ENCODE measurements around the gene IKZF4.

IKZF4 gene

DNA sequence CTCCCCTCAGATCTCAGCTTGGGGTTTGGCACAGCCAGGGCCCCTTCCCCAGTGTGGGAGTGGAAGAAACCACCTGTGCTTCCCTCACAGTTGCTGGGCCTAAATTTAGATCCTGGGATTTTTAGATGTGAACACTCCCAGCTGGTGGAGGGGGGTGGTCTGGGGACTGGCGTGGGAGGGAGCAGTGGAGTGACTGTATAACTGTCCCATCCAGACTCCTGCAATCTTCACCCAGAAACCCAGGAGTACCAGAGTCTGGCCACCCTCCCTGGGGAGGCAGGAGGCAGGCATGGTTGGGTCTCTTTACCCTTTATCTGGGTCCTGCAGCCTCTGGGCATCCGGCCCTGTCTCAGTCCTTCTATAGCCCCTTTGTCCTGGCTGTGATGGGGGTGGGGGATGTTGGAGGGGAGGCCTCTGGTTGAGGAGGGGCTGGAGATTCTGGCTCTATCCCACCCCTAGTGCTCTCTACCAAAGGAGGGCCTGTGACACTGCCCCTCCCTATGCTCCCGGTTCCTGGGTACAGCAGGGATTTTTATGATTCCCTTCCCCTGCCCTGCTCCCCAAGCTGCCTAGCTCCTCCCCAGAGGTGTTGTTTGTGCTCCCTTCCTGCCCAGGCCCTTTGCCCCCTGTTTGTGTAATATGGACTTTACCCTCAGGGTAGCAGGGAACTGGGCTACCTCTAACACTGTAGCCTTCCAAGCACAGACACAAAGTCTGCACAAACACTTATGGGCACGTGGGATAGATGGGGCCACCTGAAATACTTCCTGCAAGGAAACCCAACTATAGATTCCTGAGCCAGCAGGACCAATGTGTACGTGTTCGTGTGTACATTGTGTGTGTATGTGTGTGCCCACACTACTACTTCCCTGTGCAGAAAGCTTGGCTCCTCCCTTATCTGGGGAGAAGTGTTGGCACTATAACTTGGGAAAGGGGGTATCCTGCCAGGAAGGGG lies 60.8 kb downstream of the IKZF4 start:
- DNase-seq (ENCODE audit: low read depth in 2 of 3, low spot score in 1 of 3): no peak

DNA sequence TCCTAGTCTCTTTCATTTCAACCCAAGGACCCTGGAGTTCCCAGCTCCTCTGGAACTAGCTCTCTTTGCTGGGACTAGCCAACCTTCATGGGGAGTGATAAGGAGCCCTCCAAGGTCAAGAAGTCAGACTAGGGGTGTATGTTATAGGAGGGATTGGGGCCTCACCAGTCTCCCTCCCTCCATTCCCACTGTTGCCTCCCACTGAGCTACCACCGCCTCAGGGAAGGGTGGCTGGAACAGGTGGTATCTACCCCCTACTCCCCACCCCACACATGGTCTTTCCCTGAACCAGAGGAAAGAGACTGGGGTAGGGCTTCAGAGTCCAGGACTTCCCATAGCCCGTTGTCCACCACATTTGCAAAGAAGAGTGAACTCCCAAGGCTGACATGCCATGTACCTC lies 61.5 kb downstream of the IKZF4 start:
- no peak for DNase-seq (ENCODE audit: low read depth in 2 of 3, low spot score in 1 of 3)

DNA sequence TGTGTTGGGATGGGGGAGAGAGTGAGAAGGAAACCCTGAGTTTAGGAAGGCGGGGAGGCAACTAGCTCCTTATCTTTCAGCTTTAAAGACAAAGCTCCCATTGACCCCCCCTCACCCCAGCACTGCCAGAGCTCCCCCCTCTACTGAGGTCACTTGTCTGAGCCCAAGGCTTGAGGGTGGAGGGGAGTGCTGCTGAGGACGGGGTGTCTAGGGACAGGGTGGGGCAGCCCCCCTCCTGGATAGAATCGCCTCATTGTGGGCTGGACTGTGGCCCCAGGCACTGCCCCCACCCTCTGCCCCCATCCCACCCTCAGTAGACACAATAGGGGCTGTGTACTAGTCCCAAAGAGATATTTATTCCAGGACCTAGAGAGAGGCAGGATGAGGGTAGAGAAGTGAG lies 62.1 kb downstream of the IKZF4 start:
- no peak for DNase-seq (ENCODE audit: low read depth in 2 of 3, low spot score in 1 of 3)

- peak in 2 of 3 donors; percentile 16 to 20 for DNase-seq (ENCODE audit: low read depth in 2 of 3, low spot score in 1 of 3)
Measured at GRCh38 chr12:56084958-56085543, 64.2 kb downstream of the IKZF4 start.

DNA sequence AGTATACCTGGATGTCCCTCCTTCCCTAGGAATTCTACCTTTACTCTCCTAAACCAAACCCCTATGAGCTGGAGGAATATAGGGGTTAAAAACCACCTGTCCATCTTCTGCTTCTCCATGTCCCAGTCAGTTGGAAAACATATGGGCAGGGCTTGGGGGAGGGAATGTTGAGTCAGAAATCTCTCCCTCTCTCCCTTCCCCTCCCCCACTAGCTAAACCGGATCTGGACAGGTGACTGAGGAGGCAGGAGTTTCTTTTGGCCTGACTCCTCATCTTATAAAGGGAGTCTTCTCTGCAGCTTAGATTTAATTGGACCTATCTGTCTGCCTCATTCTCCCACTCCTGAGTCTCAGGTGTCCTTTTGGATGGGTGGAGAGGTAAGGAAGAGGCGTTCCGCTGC lies 65.3 kb downstream of the IKZF4 start:
- DNase-seq (ENCODE audit: low read depth in 2 of 3, low spot score in 1 of 3): no peak

DNA sequence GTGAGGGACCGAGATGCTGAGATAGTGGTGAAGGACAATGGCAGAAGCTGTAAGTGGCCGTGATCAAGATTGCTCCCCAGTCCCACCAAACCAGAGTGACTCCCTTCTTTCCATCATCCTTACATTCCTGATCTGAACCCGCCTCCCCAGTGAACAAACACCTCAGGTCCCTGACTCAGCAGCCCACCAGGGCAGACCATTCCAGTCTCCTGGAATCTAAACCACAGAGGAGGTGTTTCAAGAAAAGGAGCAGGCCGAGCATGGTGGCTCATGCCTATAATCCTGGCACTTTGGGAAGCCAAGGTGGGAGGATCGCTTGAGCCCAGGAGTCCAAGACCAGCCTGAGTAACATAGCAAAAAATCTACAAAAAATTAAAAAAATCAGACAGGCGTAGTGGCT lies 65.8 kb downstream of the IKZF4 start:
- no peak for DNase-seq (ENCODE audit: low read depth in 2 of 3, low spot score in 1 of 3)

GRCh38 chr12:56087220-56087619 lies 66.4 kb downstream of the IKZF4 start:
- DNase-seq (ENCODE audit: low read depth in 2 of 3, low spot score in 1 of 3): no peak
